ENCODE measurements around the gene HDAC9. TPM values are rescaled to one million over a fixed set of nuclear protein-coding genes. Genes with fewer than 3 reads are reported as not detected.

Gene HDAC9
- total and polyA plus RNA-seq, 2 donors (not counting 1 experiment from before 2014, with no cell fraction given) = 2.9 to 7.9 TPM

DNA sequence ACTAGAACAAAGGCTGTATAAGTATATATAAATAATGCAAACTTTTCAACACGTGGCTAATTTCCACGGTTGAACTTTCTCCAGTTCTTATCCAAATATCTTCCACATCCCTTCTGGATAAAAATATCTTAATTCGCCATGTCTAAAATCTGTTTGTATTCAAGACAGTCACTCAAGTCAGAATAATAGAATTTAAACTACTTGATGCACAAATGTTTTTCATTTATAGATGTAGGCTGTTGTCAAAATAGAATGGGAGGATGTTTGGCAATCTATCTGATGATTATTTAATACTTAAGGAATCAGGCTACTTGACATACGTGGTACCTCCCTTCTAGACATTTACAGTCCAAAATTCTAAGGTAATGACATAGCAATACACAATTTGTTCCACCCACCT lies 417.6 kb downstream of the HDAC9 start:
- H2AFZ ChIP-seq (ENCODE audit: low read length) = no peak overlapping the region

DNA sequence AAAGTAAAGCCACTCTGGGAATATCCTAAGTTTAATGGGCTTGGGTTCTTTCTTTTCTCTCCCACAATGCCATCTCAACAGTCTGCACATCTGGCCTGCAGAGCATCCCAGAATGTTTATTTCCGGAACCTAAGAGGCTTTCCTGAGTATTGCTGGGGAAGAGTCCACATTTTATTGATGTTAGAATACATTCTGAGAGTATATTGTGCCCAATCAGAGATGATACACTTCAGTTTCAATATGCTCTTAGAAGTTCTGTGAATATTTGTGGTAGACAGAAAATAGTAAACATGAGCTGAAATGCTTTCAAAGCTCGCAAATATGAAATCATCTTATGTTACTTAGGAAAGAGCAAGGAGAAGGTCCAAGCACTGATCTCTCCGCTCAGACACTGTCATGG lies 421.3 kb downstream of the HDAC9 start:
- H3K4me1 ChIP-seq (ENCODE audit: control insufficient read depth, extremely low read depth, insufficient read depth, low read length) = no peaks in the 10 kb centered on the region
- DNase-seq (ENCODE audit: low read depth in 2 of 2) = no peak

More for the DNA sequence above, 417.6 kb downstream of the HDAC9 start:
- H3K4me3 ChIP-seq (replicated peaks in 1 of 4; ENCODE audit: control extremely low read depth in 1 of 4, insufficient read depth in 1 of 4, low read depth in 3 of 4, low read length in 4 of 4) = no peak overlapping the region
- no peak overlapping the region for H3K27ac ChIP-seq (ENCODE audit: insufficient read depth, low read length)
- no peak for TF ChIP-seq CTCF (conservative IDR thresholded peaks at IDR 0.05 in 1 of 2, IDR thresholded peaks at IDR 0.05 in 1 of 2; ENCODE audit: low read depth in 1 of 2, low read length in 2 of 2)
- TF ChIP-seq EZH2 (IDR thresholded peaks at IDR 0.05; ENCODE audit: low read length, missing control alignments) = no peak
- H3K79me2 ChIP-seq (ENCODE audit: control insufficient read depth, insufficient read depth, low read length) = no peaks in the 10 kb centered on the region
- H3K9me3 ChIP-seq (ENCODE audit: control insufficient read depth, insufficient read depth, low read depth, low read length) = no peaks in the 10 kb centered on the region
- no peaks in the 10 kb centered on the region for H4K20me1 ChIP-seq (ENCODE audit: control insufficient read depth, extremely low read depth, insufficient read depth, low read length)
- H3K4me1 ChIP-seq (ENCODE audit: control insufficient read depth, extremely low read depth, insufficient read depth, low read length) = no peaks in the 10 kb centered on the region
- DNase-seq (ENCODE audit: low read depth in 2 of 2) = no peak
- no peaks in the 10 kb centered on the region for H3K27me3 ChIP-seq (ENCODE audit: control insufficient read depth, insufficient read depth, low read length)
- H3K9ac ChIP-seq (ENCODE audit: insufficient read depth, low read length) = no peak overlapping the region
- H3K4me2 ChIP-seq (ENCODE audit: extremely low read depth, insufficient read depth, low read length) = no peak overlapping the region
- no peaks in the 10 kb centered on the region for H3K36me3 ChIP-seq (ENCODE audit: control insufficient read depth, insufficient read depth, low read length)

DNA sequence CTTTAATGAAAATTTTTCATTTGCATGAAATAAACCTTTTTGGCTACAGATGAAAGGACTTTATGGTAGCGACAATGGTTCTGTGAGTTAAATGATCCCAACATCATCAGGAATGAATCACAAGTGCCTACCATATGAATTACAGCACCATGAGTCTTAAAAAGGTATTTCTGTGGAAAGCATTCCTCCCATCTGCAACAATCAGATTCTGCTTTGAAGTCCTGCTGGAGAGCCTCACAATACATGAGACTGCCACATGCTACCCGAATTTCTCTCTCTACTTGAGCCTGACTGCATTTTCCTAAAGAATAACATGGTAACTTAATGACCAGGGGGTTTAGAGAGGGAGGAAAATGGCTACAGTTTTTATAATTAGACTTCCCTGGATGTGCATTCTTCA lies 431.6 kb downstream of the HDAC9 start:
- Histone ChIP-seq H3K4me1 (ENCODE audit: control insufficient read depth, extremely low read depth, insufficient read depth, low read length) (no peaks in the 10 kb centered on the region), H3K36me3 (ENCODE audit: control insufficient read depth, insufficient read depth, low read length) (no peaks in the 10 kb centered on the region), H3K27ac (ENCODE audit: insufficient read depth, low read length) (no peak overlapping the region), H4K20me1 (ENCODE audit: control insufficient read depth, extremely low read depth, insufficient read depth, low read length) (no peaks in the 10 kb centered on the region), H3K4me2 (ENCODE audit: extremely low read depth, insufficient read depth, low read length) (no peak overlapping the region), H3K9ac (ENCODE audit: insufficient read depth, low read length) (no peak overlapping the region), H3K27me3 (ENCODE audit: control insufficient read depth, insufficient read depth, low read length) (no peaks in the 10 kb centered on the region), H3K4me3 (replicated peaks in 1 of 4; ENCODE audit: control extremely low read depth in 1 of 4, insufficient read depth in 1 of 4, low read depth in 3 of 4, low read length in 4 of 4) (no peak overlapping the region), H3K9me3 (ENCODE audit: control insufficient read depth, insufficient read depth, low read depth, low read length) (no peaks in the 10 kb centered on the region), H3K79me2 (ENCODE audit: control insufficient read depth, insufficient read depth, low read length) (no peaks in the 10 kb centered on the region), H2AFZ (ENCODE audit: low read length) (no peak overlapping the region)
- DNase-seq (ENCODE audit: low read depth in 2 of 2) = peak in 1 of 2 donors; percentile 86
- no peak for TF ChIP-seq CTCF (conservative IDR thresholded peaks at IDR 0.05 in 1 of 2, IDR thresholded peaks at IDR 0.05 in 1 of 2; ENCODE audit: low read depth in 1 of 2, low read length in 2 of 2)

More for the DNA sequence above, 421.3 kb downstream of the HDAC9 start:
- Histone ChIP-seq H3K9me3 (ENCODE audit: control insufficient read depth, insufficient read depth, low read depth, low read length) (no peaks in the 10 kb centered on the region), H3K36me3 (ENCODE audit: control insufficient read depth, insufficient read depth, low read length) (no peaks in the 10 kb centered on the region), H3K9ac (ENCODE audit: insufficient read depth, low read length) (no peak overlapping the region), H3K4me2 (ENCODE audit: extremely low read depth, insufficient read depth, low read length) (no peak overlapping the region), H3K27me3 (ENCODE audit: control insufficient read depth, insufficient read depth, low read length) (no peaks in the 10 kb centered on the region), H2AFZ (ENCODE audit: low read length) (no peak overlapping the region), H4K20me1 (ENCODE audit: control insufficient read depth, extremely low read depth, insufficient read depth, low read length) (no peaks in the 10 kb centered on the region), H3K4me3 (replicated peaks in 1 of 4; ENCODE audit: control extremely low read depth in 1 of 4, insufficient read depth in 1 of 4, low read depth in 3 of 4, low read length in 4 of 4) (no peak overlapping the region), H3K27ac (ENCODE audit: insufficient read depth, low read length) (no peak overlapping the region), H3K79me2 (ENCODE audit: control insufficient read depth, insufficient read depth, low read length) (no peaks in the 10 kb centered on the region)
- TF ChIP-seq CTCF (conservative IDR thresholded peaks at IDR 0.05 in 1 of 2, IDR thresholded peaks at IDR 0.05 in 1 of 2; ENCODE audit: low read depth in 1 of 2, low read length in 2 of 2) = no peak
- no peak for TF ChIP-seq EZH2 (IDR thresholded peaks at IDR 0.05; ENCODE audit: low read length, missing control alignments)

Measured in fibroblast of lung (primary cell).